Left cardiac atrium (tissue), 4 donors: ENCODE measurements around the gene DPP7. TPM values are rescaled to one million over a fixed set of nuclear protein-coding genes. Genes with fewer than 3 reads are reported as not detected.

Experiments used
- ATAC-seq, 2 donors: fragments of 200-7000 bp; cut with Tn5 transposase; one replicate each; pipeline ENCODE4 v1.9.1; 2020; ENCODE audit warnings: mild to moderate bottlenecking in 2 of 2, moderate library complexity in 2 of 2
- DNase-seq: peaks from one replicate; pipeline ENCODE4 v3.0.0-alpha.2; 2020
- intact Hi-C, 2 donors: fragments of 100-400 bp; cut with DNase I; formaldehyde crosslinking; loops; one replicate each; pipeline versions ENCODE4 v1.14.1 to v1.15.1; 2022 to 2023
- total RNA-seq, 2 donors: library from RNA; stranded (reverse); fragmentation: NEBNext Ultra II Directional; extraction: Animal tissue kit (Norgen Biotek cat#: 25700); gene quantifications; one replicate each; pipeline ENCODE4 v1.2.1, GENCODE V29; 2021
- donor health status: DM: no; HTN: yes; CAD: no.
- donor health status: DM: no; HTN: yes; CAD: no; lungs with severe emphysema.
- donor health status: DM: yes; HTN: yes; CAD: no.
- donor health status: Dilated cardiomyopathy.

Gene DPP7
- total RNA-seq, 2 donors from 2014 or later = 176 to 198 TPM

- intact Hi-C loops = no loop called here
- ATAC-seq (no peak), DNase-seq (no peak)
These were observed 34.8 kb upstream of the DPP7 start for GRCh38 chr9:137149363-137149762.

DNA sequence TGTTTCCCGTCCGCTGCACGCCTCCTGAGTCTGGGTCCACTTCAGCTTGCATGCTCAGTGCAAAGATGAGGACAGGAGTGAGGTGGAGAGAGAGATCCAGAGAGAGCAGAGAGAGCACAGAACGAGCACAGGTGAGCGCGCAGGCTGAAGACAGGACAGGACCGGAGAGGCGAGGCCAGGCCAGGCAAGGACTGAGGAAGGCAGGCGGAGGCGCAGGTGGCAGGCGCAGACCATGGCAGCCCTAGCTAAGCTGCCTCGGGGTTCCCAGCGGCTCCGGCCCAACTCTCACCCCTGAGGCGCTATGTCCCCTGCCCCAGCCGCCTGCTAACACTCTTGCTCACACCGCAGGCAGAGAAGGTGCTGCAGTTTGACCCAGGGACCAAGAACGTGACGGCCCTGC is 34.1 kb upstream of the DPP7 start:
- ATAC-seq (no peak), DNase-seq (no peak)
- intact Hi-C loops = no loop called here

GRCh38 chr9:137148242-137148641 is 33.7 kb upstream of the DPP7 start:
- ATAC-seq = no peak
- no peak for DNase-seq
- intact Hi-C loops = no loop called here

GRCh38 chr9:137147793-137148160 is 33.2 kb upstream of the DPP7 start:
- ATAC-seq (no peak), DNase-seq (no peak)
- intact Hi-C loops = no loop called here

DNA sequence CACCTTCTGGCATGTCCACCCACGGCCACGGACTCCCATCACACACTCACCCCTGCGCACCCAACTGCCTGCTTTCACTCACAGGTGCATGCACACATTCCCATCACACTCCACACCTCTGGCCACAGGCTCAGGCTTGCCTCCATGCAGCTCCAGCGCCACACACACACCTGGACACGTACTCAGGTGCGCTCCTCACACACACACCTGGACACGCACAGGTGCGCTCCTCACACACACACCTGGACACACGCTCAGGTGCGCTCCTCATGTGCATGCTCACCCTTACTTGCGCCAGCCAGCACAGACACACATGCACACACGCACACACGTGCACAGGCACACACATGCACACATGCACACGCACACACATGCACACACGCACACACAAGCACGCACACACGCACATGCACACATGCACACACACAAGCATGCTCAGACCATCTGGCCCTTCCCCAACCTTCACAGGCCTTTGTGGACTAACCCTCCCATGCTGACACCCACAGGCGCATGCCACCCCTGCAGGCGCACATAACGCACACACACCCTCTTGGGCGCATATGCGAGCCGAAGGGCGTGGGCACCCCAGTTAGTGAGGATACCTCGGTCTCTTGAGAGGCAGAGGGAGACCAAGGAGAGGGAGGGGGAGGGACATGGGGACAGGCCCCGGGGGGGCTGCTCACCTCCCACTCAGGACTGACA is 32.7 kb upstream of the DPP7 start:
- peak; percentile 7 for DNase-seq
- intact Hi-C loops = no loop called here
- ATAC-seq = no peak

- intact Hi-C loops = no loop called here
- DNase-seq (peak; percentile 9), ATAC-seq (peak in 1 of 2 donors; percentile 8)
These were observed 32.0 kb upstream of the DPP7 start for GRCh38 chr9:137146527-137146918.

DNA sequence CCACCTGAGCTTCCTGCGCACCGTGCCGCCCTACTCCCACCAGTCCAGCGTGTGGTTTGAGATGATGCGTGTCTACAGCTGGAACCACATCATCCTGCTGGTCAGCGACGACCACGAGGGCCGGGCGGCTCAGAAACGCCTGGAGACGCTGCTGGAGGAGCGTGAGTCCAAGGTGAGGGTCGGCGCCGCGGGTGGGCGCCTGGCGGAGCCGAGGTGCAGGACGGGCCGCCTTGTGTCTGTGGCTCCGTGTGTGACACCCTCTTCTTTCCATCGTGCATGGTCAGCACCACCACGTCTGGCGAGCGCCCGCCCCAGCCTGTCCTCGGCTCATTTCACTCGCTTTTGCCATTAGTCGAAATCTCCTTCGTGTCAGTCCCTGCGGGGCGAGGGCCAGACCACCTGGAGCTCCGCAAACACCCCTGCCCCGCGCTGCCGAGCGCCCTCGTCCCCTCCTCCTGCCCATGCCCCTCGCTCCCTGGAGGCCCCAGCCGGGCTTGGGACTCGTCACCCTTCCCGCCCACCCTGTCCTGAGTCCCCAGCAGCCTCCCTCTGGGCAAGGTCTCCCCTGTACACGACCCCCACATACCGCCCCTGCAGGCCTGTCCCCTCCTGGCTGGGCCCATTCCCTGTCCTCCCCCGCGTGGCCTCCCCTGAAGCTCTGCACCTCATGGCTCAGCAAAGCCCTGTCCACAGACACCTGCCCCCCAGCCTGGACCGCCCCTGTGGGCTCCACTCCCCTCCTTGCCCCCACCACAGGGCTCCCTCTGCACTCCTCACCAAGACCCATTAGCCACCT is 31.4 kb upstream of the DPP7 start:
- intact Hi-C loops = no loop called here
- DNase-seq (peak; percentile 18), ATAC-seq (no peak)

- intact Hi-C loops = no loop called here
- no peak for DNase-seq
- no peak for ATAC-seq
These were observed 28.9 kb upstream of the DPP7 start for GRCh38 chr9:137143459-137143858.

GRCh38 chr9:137141976-137142936 is 27.7 kb upstream of the DPP7 start:
- intact Hi-C loops = no loop called here
- ATAC-seq (no peak), DNase-seq (peak; percentile 4)

DNA sequence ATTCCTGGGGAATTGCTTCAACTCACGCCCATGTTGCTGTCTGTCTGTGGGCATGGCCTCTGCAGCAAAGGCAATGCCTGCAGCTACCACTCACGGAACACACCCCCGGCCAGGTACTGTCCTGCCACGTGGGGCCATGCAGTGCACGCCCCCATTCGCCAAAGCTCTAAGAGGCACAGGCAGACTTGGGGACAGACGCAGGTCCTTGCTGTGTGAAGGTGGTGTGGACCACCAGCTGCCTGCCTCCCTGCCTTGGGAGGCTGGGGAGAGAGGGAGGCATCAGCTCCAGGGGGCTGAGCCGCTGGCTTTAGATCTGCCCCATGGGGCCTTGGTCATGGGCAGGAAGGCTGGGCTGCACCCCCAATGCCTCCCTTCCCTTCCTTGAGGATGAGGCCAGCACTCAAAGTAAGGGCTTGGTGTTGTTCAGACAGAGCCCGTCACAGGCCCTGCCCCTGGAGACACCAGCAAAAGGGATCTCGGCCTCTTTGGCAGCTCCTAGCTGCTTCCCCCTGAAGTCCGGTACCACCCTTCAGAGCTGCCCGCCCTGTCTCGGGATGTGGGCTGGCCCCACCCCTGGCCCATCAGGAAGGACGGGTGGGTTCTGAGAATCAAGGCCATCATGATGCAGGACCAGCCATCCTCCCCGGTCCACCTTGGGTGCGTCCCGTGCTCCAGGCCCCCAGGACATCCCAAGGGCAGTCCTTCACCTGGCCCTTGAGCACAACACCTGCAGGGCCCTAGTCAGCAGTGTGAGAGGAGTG is 26.7 kb upstream of the DPP7 start:
- DNase-seq (no peak), ATAC-seq (no peak)
- intact Hi-C loops = no loop called here

DNA sequence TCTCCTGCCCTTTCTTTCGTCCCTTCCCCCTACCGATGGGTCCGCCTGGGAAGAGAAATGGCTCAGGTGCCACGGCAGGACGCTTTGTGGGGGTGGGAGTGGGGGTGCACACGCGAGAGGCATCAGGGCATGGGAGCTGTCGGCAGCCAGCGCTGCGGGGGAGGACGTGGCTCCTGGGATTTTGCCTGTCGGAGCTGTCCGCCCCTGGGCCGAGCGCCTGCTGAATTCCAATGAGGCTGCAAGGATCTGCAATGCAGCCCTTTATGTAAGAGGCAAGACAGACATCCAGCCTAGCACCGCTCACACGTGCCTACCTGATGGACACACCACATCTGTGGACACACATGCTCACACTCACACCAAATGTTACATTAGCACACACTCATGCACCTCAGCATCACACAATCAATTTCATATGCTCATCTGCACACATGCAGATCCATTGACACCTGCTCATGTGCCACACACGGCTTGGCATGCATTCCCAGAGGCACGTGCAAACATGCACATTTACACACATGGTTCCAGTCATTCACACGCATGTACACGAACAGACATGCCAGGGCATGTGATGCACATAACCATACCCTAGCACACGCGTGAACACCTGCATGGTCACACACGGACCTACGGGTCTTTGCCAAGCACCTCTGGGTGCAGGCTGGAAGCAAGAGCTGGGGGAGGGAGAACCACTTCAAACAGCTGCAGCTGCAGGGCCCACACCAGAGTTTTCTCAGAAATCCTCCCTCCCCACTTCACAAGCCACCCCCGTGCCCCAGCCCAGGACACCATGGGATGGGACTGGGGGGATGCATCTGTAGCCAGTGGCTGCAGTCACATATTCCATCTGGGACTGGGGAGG is 25.8 kb upstream of the DPP7 start:
- intact Hi-C loops = no loop called here
- no peak for DNase-seq
- no peak for ATAC-seq

DNA sequence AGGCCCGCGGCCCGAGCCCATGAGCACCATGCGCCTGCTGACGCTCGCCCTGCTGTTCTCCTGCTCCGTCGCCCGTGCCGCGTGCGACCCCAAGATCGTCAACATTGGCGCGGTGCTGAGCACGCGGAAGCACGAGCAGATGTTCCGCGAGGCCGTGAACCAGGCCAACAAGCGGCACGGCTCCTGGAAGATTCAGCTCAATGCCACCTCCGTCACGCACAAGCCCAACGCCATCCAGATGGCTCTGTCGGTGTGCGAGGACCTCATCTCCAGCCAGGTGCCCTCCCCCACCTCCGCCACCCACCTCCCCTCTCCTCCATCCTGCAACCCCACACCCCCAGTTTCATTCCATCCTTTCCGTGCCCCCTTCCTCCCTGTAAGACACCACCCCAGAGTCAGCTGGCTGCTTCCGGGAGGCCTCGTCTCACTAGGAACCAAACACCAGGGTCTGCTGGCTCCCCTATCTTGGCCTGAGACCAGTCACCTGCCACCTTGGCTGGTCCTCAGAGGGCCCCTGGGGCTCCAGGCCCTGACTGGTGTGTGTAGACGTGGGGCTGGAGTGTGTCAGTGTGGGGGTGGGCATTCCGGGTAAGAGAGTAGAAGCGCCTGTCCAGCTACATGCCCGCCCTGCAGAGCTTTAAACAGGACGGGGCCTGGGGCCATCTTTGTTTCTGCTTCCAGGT is 25.1 kb upstream of the DPP7 start:
- no peak for ATAC-seq
- intact Hi-C loops = no loop called here
- no peak for DNase-seq

GRCh38 chr9:137138722-137139467 is 24.4 kb upstream of the DPP7 start, which contains the start of gene GRIN1:
GRIN1 (plus strand) TSS chr9:137139154; CDS start chr9:137139487, 333 bp downstream.
- DNase-seq = peak; percentile 52
- intact Hi-C loops = no loop called here
- peak; percentile 77 to 89 for ATAC-seq

- intact Hi-C loops = no loop called here
- ATAC-seq (no peak), DNase-seq (no peak)
These were observed 23.7 kb upstream of the DPP7 start for GRCh38 chr9:137138058-137138721.

- DNase-seq (no peak), ATAC-seq (no peak)
- intact Hi-C loops = no loop called here
These were observed 22.5 kb upstream of the DPP7 start for GRCh38 chr9:137136881-137137607.
